Activated naive CD4-positive, alpha-beta T cell treated with anti-CD3 and anti-CD28 coated beads, Interleukin-2, amount 10 ng/mL, durations not matched to agents 7 days and 5 days (primary cell): ENCODE results near the gene MGMT.
A peak's percentile ranks its signal among the peaks of the same experiment; 100 is the strongest.

ENCODE experiments used
- CTCF ChIA-PET: fragments of 350-600 bp; sonication (Branson Sonifier 250); formaldehyde crosslinking; loops from one replicate; lab custom pipeline; 2021; ENCODE audit warnings: antibody characterized with exemption; lab: Charles Lee
- DNase-seq: peaks from one replicate; pipeline ENCODE4 v3.0.0-alpha.2; 2020
- H3K27ac Mint-ChIP-seq: one replicate; pipeline ENCODE4 v1.8.0; 2021; ENCODE audit warnings: mild to moderate bottlenecking, moderate library complexity, mixed read lengths
- H3K27me3 Mint-ChIP-seq: one replicate; pipeline ENCODE4 v1.8.0; 2021; ENCODE audit warnings: mild to moderate bottlenecking, mixed read lengths
- H3K36me3 Mint-ChIP-seq: one replicate; pipeline ENCODE4 v1.8.0; 2021; ENCODE audit warnings: mixed read lengths
- H3K4me1 Mint-ChIP-seq: one replicate; pipeline ENCODE4 v1.8.0; 2021; ENCODE audit warnings: mixed read lengths
- H3K4me3 Mint-ChIP-seq: one replicate; pipeline ENCODE4 v1.8.0; 2021; ENCODE audit warnings: mild to moderate bottlenecking, moderate library complexity, mixed read lengths
- H3K9me3 Mint-ChIP-seq: one replicate; pipeline ENCODE4 v1.8.0; 2021; ENCODE audit warnings: mixed read lengths

MGMT gene

GRCh38 chr10:129544205-129545202 lies 77.5 kb downstream of the MGMT start:
- H3K4me1 Mint-ChIP-seq = no peaks in the 10 kb centered on the region
- no peaks in the 10 kb centered on the region for H3K9me3 Mint-ChIP-seq
- no peak overlapping the region for H3K27ac Mint-ChIP-seq
- H3K27me3 Mint-ChIP-seq = no peaks in the 10 kb centered on the region
- H3K4me3 Mint-ChIP-seq = no peak overlapping the region
- no peak for DNase-seq
- H3K36me3 Mint-ChIP-seq = peaks cover 5% of the 10 kb centered on the region
- CTCF ChIA-PET = no interaction called here

GRCh38 chr10:129545261-129545660 lies 78.2 kb downstream of the MGMT start:
- H3K27ac Mint-ChIP-seq = no peak overlapping the region
- H3K36me3 Mint-ChIP-seq = peaks cover 5% of the 10 kb centered on the region
- CTCF ChIA-PET = no interaction called here
- no peaks in the 10 kb centered on the region for H3K4me1 Mint-ChIP-seq
- no peaks in the 10 kb centered on the region for H3K27me3 Mint-ChIP-seq
- H3K9me3 Mint-ChIP-seq = no peaks in the 10 kb centered on the region
- no peak for DNase-seq
- no peak overlapping the region for H3K4me3 Mint-ChIP-seq

GRCh38 chr10:129546106-129546505 lies 79.1 kb downstream of the MGMT start:
- no peaks in the 10 kb centered on the region for H3K27me3 Mint-ChIP-seq
- peak; percentile 18 for DNase-seq
- CTCF ChIA-PET = no interaction called here
- no peak overlapping the region for H3K4me3 Mint-ChIP-seq
- H3K9me3 Mint-ChIP-seq = no peaks in the 10 kb centered on the region
- H3K27ac Mint-ChIP-seq = no peak overlapping the region
- H3K4me1 Mint-ChIP-seq = no peaks in the 10 kb centered on the region
- H3K36me3 Mint-ChIP-seq = peaks cover 9% of the 10 kb centered on the region

GRCh38 chr10:129547608-129548007 lies 80.6 kb downstream of the MGMT start:
- no peaks in the 10 kb centered on the region for H3K9me3 Mint-ChIP-seq
- no peak for DNase-seq

GRCh38 chr10:129548600-129548999 lies 81.6 kb downstream of the MGMT start:
- no peak for DNase-seq
- no peak overlapping the region for H3K4me3 Mint-ChIP-seq
- CTCF ChIA-PET = no interaction called here
- H3K27ac Mint-ChIP-seq = no peak overlapping the region
- H3K4me1 Mint-ChIP-seq = no peaks in the 10 kb centered on the region
- no peaks in the 10 kb centered on the region for H3K27me3 Mint-ChIP-seq
- H3K9me3 Mint-ChIP-seq = no peaks in the 10 kb centered on the region
- H3K36me3 Mint-ChIP-seq = peaks cover 4% of the 10 kb centered on the region

More at GRCh38 chr10:129547608-129548007, 80.6 kb downstream of the MGMT start:
- no peaks in the 10 kb centered on the region for H3K27me3 Mint-ChIP-seq
- no peak overlapping the region for H3K27ac Mint-ChIP-seq
- H3K4me3 Mint-ChIP-seq = no peak overlapping the region
- CTCF ChIA-PET = no interaction called here
- peaks cover 4% of the 10 kb centered on the region for H3K36me3 Mint-ChIP-seq
- H3K4me1 Mint-ChIP-seq = no peaks in the 10 kb centered on the region

- Mint-ChIP-seq H3K27me3 (no peaks in the 10 kb centered on the region), H3K4me1 (no peaks in the 10 kb centered on the region), H3K27ac (no peak overlapping the region), H3K4me3 (no peak overlapping the region), H3K9me3 (no peaks in the 10 kb centered on the region), H3K36me3 (peaks cover 4% of the 10 kb centered on the region)
- CTCF ChIA-PET = no interaction called here
- no peak for DNase-seq
Observed at GRCh38 chr10:129550076-129550475, 83.0 kb downstream of the MGMT start.

- H3K4me3 Mint-ChIP-seq = no peak overlapping the region
- H3K36me3 Mint-ChIP-seq = peaks cover 4% of the 10 kb centered on the region
- no peak for DNase-seq
- H3K9me3 Mint-ChIP-seq = no peaks in the 10 kb centered on the region
- H3K27ac Mint-ChIP-seq = peak overlapping the region; percentile 33
- CTCF ChIA-PET = no interaction called here
- no peaks in the 10 kb centered on the region for H3K27me3 Mint-ChIP-seq
- no peaks in the 10 kb centered on the region for H3K4me1 Mint-ChIP-seq
Observed at GRCh38 chr10:129550658-129551057, 83.6 kb downstream of the MGMT start.

- DNase-seq = no peak
- Mint-ChIP-seq H3K36me3 (peaks cover 4% of the 10 kb centered on the region), H3K27ac (no peak overlapping the region), H3K9me3 (no peaks in the 10 kb centered on the region), H3K4me1 (no peaks in the 10 kb centered on the region), H3K27me3 (no peaks in the 10 kb centered on the region), H3K4me3 (no peak overlapping the region)
- CTCF ChIA-PET = no interaction called here
Observed at GRCh38 chr10:129552119-129552518, 85.1 kb downstream of the MGMT start.

GRCh38 chr10:129553928-129554327 lies 86.9 kb downstream of the MGMT start:
- DNase-seq = no peak
- Mint-ChIP-seq H3K27me3 (no peaks in the 10 kb centered on the region), H3K36me3 (peaks cover 4% of the 10 kb centered on the region), H3K9me3 (peaks cover 3% of the 10 kb centered on the region), H3K4me3 (no peak overlapping the region), H3K27ac (no peak overlapping the region), H3K4me1 (no peaks in the 10 kb centered on the region)
- CTCF ChIA-PET = no interaction called here

- Mint-ChIP-seq H3K27me3 (no peaks in the 10 kb centered on the region), H3K9me3 (peaks cover 5% of the 10 kb centered on the region), H3K4me1 (no peaks in the 10 kb centered on the region), H3K4me3 (no peak overlapping the region), H3K36me3 (peaks cover under 1% of the 10 kb centered on the region), H3K27ac (no peak overlapping the region)
- DNase-seq = no peak
- CTCF ChIA-PET = no interaction called here
Observed at GRCh38 chr10:129556316-129556715, 89.3 kb downstream of the MGMT start.

- H3K27ac Mint-ChIP-seq = no peak overlapping the region
Observed at GRCh38 chr10:129560361-129560760, 93.3 kb downstream of the MGMT start.

GRCh38 chr10:129562487-129562886 lies 95.4 kb downstream of the MGMT start:
- H3K27ac Mint-ChIP-seq = no peak overlapping the region
- no peak for DNase-seq
- peaks cover 16% of the 10 kb centered on the region for H3K9me3 Mint-ChIP-seq
- H3K27me3 Mint-ChIP-seq = no peaks in the 10 kb centered on the region
- CTCF ChIA-PET = no interaction called here
- peaks cover 17% of the 10 kb centered on the region for H3K36me3 Mint-ChIP-seq
- H3K4me1 Mint-ChIP-seq = no peaks in the 10 kb centered on the region
- no peak overlapping the region for H3K4me3 Mint-ChIP-seq

More at GRCh38 chr10:129560361-129560760, 93.3 kb downstream of the MGMT start:
- H3K4me3 Mint-ChIP-seq = no peak overlapping the region
- H3K27me3 Mint-ChIP-seq = no peaks in the 10 kb centered on the region
- CTCF ChIA-PET = no interaction called here
- H3K4me1 Mint-ChIP-seq = no peaks in the 10 kb centered on the region
- peaks cover 10% of the 10 kb centered on the region for H3K36me3 Mint-ChIP-seq
- peaks cover 16% of the 10 kb centered on the region for H3K9me3 Mint-ChIP-seq
- no peak for DNase-seq

- no peak overlapping the region for H3K4me3 Mint-ChIP-seq
- H3K27ac Mint-ChIP-seq = no peak overlapping the region
- H3K9me3 Mint-ChIP-seq = peaks cover 14% of the 10 kb centered on the region
- no peak for DNase-seq
- peaks cover 17% of the 10 kb centered on the region for H3K36me3 Mint-ChIP-seq
- H3K27me3 Mint-ChIP-seq = no peaks in the 10 kb centered on the region
- H3K4me1 Mint-ChIP-seq = no peaks in the 10 kb centered on the region
- CTCF ChIA-PET = no interaction called here
Observed at GRCh38 chr10:129564923-129565322, 97.9 kb downstream of the MGMT start.

GRCh38 chr10:129568583-129569344 lies 101.7 kb downstream of the MGMT start:
- Mint-ChIP-seq H3K9me3 (peaks cover 5% of the 10 kb centered on the region), H3K27ac (no peak overlapping the region), H3K4me1 (no peaks in the 10 kb centered on the region), H3K27me3 (no peaks in the 10 kb centered on the region), H3K36me3 (peaks cover 11% of the 10 kb centered on the region), H3K4me3 (no peak overlapping the region)
- no peak for DNase-seq
- CTCF ChIA-PET = no interaction called here
